Measurements from ENCODE around the gene SMYD3.

DNA sequence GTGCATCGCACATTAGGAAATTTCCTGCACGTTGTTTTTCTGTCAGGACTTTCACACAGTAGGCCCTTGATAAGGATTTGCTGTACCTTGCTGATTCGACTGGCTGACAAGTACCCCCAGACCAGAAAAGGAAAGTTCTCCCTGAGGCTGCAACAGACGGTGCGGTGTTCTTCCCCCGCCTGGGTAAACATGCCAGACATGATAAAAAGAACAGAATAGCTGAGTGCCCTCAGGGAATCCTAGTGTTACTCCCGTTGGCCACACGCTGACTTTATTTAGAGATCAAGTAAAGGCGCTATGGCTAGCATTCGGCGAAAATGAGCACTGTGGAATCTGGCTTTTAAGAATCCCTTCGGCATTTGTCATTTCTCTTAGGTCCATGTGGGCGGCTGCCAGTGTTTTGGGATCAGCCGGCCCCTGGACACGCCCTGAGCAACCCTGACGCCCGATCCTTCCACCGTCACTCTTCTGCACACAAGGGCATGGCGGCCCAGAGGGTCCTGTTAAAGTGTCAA is 744.6 kb downstream of the SMYD3 start:
- TF ChIP-seq, protein P1, sequence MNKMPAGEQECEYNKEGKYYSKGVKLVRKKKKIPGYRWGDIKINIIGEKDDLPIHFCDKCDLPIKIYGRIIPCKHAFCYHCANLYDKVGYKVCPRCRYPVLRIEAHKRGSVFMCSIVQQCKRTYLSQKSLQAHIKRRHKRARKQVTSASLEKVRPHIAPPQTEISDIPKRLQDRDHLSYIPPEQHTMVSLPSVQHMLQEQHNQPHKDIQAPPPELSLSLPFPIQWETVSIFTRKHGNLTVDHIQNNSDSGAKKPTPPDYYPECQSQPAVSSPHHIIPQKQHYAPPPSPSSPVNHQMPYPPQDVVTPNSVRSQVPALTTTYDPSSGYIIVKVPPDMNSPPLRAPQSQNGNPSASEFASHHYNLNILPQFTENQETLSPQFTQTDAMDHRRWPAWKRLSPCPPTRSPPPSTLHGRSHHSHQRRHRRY (tag by site-specific recombination; IDR thresholded peaks at IDR 0.05): no peak
- TF ChIP-seq CTCF (tag by site-specific recombination; IDR thresholded peaks at IDR 0.05) (no peak), MYNN (tag by site-specific recombination; IDR thresholded peaks at IDR 0.05; ENCODE audit: borderline replicate concordance) (no peak), ZNF24 (tag by site-specific recombination; IDR thresholded peaks at IDR 0.05) (no peak), ZFP3 (tag by site-specific recombination; IDR thresholded peaks at IDR 0.05; ENCODE audit: low read depth) (no peak), ZNF785 (tag by site-specific recombination; IDR thresholded peaks at IDR 0.05) (no peak)
